ENCODE measurements around the gene MBOAT2. TPM values are rescaled to one million over a fixed set of nuclear protein-coding genes. Genes with fewer than 3 reads are reported as not detected.

The MBOAT2 gene
- total RNA-seq, 1 experiment from 2014 or later = 40.9 TPM

- H3K9me3 Mint-ChIP-seq (ENCODE audit: low read depth, unreplicated experiment) = peaks cover 2% of the 10 kb centered on the region
- no peak overlapping the region for H3K4me3 Mint-ChIP-seq (ENCODE audit: low read depth, unreplicated experiment)
- intact Hi-C loops (cut with micrococcal nuclease; ENCODE audit: unreplicated experiment) = no loop called here
- peaks cover 4% of the 10 kb centered on the region for H3K27me3 Mint-ChIP-seq (ENCODE audit: unreplicated experiment)
- H3K4me1 Mint-ChIP-seq (ENCODE audit: low read depth, unreplicated experiment) = no peaks in the 10 kb centered on the region
- H3K36me3 Mint-ChIP-seq (ENCODE audit: insufficient read depth, unreplicated experiment) = no peaks in the 10 kb centered on the region
- H3K27ac Mint-ChIP-seq (ENCODE audit: unreplicated experiment) = no peak overlapping the region
- CTCF ChIA-PET = interaction anchor here (0.5 kb wide), 1 partner anchor 47 kb away, joined by 4 read pairs; no protein-coding TSS in a partner anchor
- DNase-seq = no peak
- no TSS peak for BruUV-seq (replicated peaks)
- no peak for TF ChIP-seq CTCF (IDR thresholded peaks at IDR 0.05; ENCODE audit: unreplicated experiment)
Observed at GRCh38 chr2:9032536-9033255, 29.2 kb upstream of the MBOAT2 start.

GRCh38 chr2:9032121-9032520 is 28.6 kb upstream of the MBOAT2 start:
- no peak for TF ChIP-seq CTCF (IDR thresholded peaks at IDR 0.05; ENCODE audit: unreplicated experiment)
- no TSS peak for BruUV-seq (replicated peaks)
- no peak overlapping the region for H3K4me3 Mint-ChIP-seq (ENCODE audit: low read depth, unreplicated experiment)
- intact Hi-C loops (cut with micrococcal nuclease; ENCODE audit: unreplicated experiment) = no loop called here
- H3K36me3 Mint-ChIP-seq (ENCODE audit: insufficient read depth, unreplicated experiment) = no peaks in the 10 kb centered on the region
- no peaks in the 10 kb centered on the region for H3K9me3 Mint-ChIP-seq (ENCODE audit: low read depth, unreplicated experiment)
- no peaks in the 10 kb centered on the region for H3K4me1 Mint-ChIP-seq (ENCODE audit: low read depth, unreplicated experiment)
- H3K27ac Mint-ChIP-seq (ENCODE audit: unreplicated experiment) = no peak overlapping the region
- CTCF ChIA-PET = no interaction called here
- no peak for DNase-seq
- no peaks in the 10 kb centered on the region for H3K27me3 Mint-ChIP-seq (ENCODE audit: unreplicated experiment)

- CTCF ChIA-PET = no interaction called here
- no TSS peak for BruUV-seq (replicated peaks)
- no peaks in the 10 kb centered on the region for H3K4me1 Mint-ChIP-seq (ENCODE audit: low read depth, unreplicated experiment)
- H3K27me3 Mint-ChIP-seq (ENCODE audit: unreplicated experiment) = no peaks in the 10 kb centered on the region
- no peak for DNase-seq
- H3K9me3 Mint-ChIP-seq (ENCODE audit: low read depth, unreplicated experiment) = no peaks in the 10 kb centered on the region
- H3K27ac Mint-ChIP-seq (ENCODE audit: unreplicated experiment) = no peak overlapping the region
- intact Hi-C loops (cut with micrococcal nuclease; ENCODE audit: unreplicated experiment) = no loop called here
- no peak overlapping the region for H3K4me3 Mint-ChIP-seq (ENCODE audit: low read depth, unreplicated experiment)
- no peaks in the 10 kb centered on the region for H3K36me3 Mint-ChIP-seq (ENCODE audit: insufficient read depth, unreplicated experiment)
- TF ChIP-seq CTCF (IDR thresholded peaks at IDR 0.05; ENCODE audit: unreplicated experiment) = no peak
Observed at GRCh38 chr2:9031246-9031645, 27.8 kb upstream of the MBOAT2 start.

- H3K27ac Mint-ChIP-seq (ENCODE audit: unreplicated experiment) = no peak overlapping the region
- H3K27me3 Mint-ChIP-seq (ENCODE audit: unreplicated experiment) = no peaks in the 10 kb centered on the region
- H3K4me3 Mint-ChIP-seq (ENCODE audit: low read depth, unreplicated experiment) = no peak overlapping the region
- DNase-seq = no peak
- no peaks in the 10 kb centered on the region for H3K36me3 Mint-ChIP-seq (ENCODE audit: insufficient read depth, unreplicated experiment)
- no peak for TF ChIP-seq CTCF (IDR thresholded peaks at IDR 0.05; ENCODE audit: unreplicated experiment)
- no TSS peak for BruUV-seq (replicated peaks)
- intact Hi-C loops (cut with micrococcal nuclease; ENCODE audit: unreplicated experiment) = no loop called here
- H3K9me3 Mint-ChIP-seq (ENCODE audit: low read depth, unreplicated experiment) = no peaks in the 10 kb centered on the region
- CTCF ChIA-PET = no interaction called here
- H3K4me1 Mint-ChIP-seq (ENCODE audit: low read depth, unreplicated experiment) = no peaks in the 10 kb centered on the region
Observed at GRCh38 chr2:9030841-9031240, 27.4 kb upstream of the MBOAT2 start.
